ENCODE measurements around the gene NEK4. TPM values are rescaled to one million over a fixed set of nuclear protein-coding genes. Genes with fewer than 3 reads are reported as not detected.
A peak's percentile ranks its signal among the peaks of the same experiment; 100 is the strongest.

Gene NEK4
- total and polyA plus RNA-seq, 7 donors: 4.7 to 22.2 (median 15.3) TPM

GRCh38 chr3:52786330-52787215 is 15.8 kb upstream of the NEK4 start:
- H3K36me3 ChIP-seq (ENCODE audit: insufficient read depth in 1 of 2, low read depth in 1 of 2): no peaks in the 10 kb centered on the region
- 87 to 88% (median 87%) methylated on average over 18 to 19 of the region's 19 CpGs for WGBS, 3 donors
- intact Hi-C loops (cut with DNase I): no loop called here
- DNase-seq (peak in 1 of 2 donors; percentile 48), ATAC-seq (no peak)
- H3K4me1 ChIP-seq: no peaks in the 10 kb centered on the region
- no peaks in the 10 kb centered on the region for H3K9me3 ChIP-seq
- TF ChIP-seq CTCF (IDR thresholded peaks at IDR 0.05): no peak
- H3K27ac ChIP-seq: no peak overlapping the region
- peaks cover 0 to 2% (median 0%) of the 10 kb centered on the region in 3 donors for H3K27me3 ChIP-seq (ENCODE audit: insufficient read depth in 3 of 3, low read length in 2 of 3)
- H3K4me3 ChIP-seq: no peak overlapping the region

- Histone ChIP-seq H3K9me3 (no peaks in the 10 kb centered on the region), H3K27ac (no peak overlapping the region), H3K4me1 (no peaks in the 10 kb centered on the region), H3K27me3 (ENCODE audit: insufficient read depth in 3 of 3, low read length in 2 of 3) (peaks cover 0 to 2% (median 0%) of the 10 kb centered on the region in 3 donors), H3K4me3 (no peak overlapping the region), H3K36me3 (ENCODE audit: insufficient read depth in 1 of 2, low read depth in 1 of 2) (no peaks in the 10 kb centered on the region)
- ATAC-seq (no peak), DNase-seq (no peak)
- TF ChIP-seq CTCF (IDR thresholded peaks at IDR 0.05): no peak
- intact Hi-C loops (cut with DNase I): no loop called here
- 82 to 88% (median 83%) methylated on average over 5 of the region's 5 CpGs for WGBS, 3 donors
Observed at GRCh38 chr3:52784931-52785590, 14.3 kb upstream of the NEK4 start.

- Histone ChIP-seq H3K9me3 (no peaks in the 10 kb centered on the region), H3K27me3 (ENCODE audit: insufficient read depth in 3 of 3, low read length in 2 of 3) (peaks cover 0 to 2% (median 0%) of the 10 kb centered on the region in 3 donors), H3K36me3 (ENCODE audit: insufficient read depth in 1 of 2, low read depth in 1 of 2) (no peaks in the 10 kb centered on the region), H3K4me1 (no peaks in the 10 kb centered on the region), H3K27ac (no peak overlapping the region), H3K4me3 (no peak overlapping the region)
- DNase-seq: peak in 1 of 2 donors; percentile 38
- ATAC-seq: no peak
- 80 to 86% (median 84%) methylated on average over 16 to 18 of the region's 18 CpGs for WGBS, 3 donors
- no peak for TF ChIP-seq CTCF (IDR thresholded peaks at IDR 0.05)
- intact Hi-C loops (cut with DNase I): no loop called here
Observed at GRCh38 chr3:52784021-52784621, 13.4 kb upstream of the NEK4 start.

- peaks cover 0 to 2% (median 0%) of the 10 kb centered on the region in 3 donors for H3K27me3 ChIP-seq (ENCODE audit: insufficient read depth in 3 of 3, low read length in 2 of 3)
- intact Hi-C loops (cut with DNase I): no loop called here
- H3K27ac ChIP-seq: no peak overlapping the region
- no peak overlapping the region for H3K4me3 ChIP-seq
- ATAC-seq (peak in 1 of 4 donors; percentile 55), DNase-seq (no peak)
- no peaks in the 10 kb centered on the region for H3K9me3 ChIP-seq
- 78 to 89% (median 82%) methylated on average over 3 of the region's 3 CpGs for WGBS, 3 donors
- no peak for TF ChIP-seq CTCF (IDR thresholded peaks at IDR 0.05)
- H3K4me1 ChIP-seq: no peaks in the 10 kb centered on the region
- H3K36me3 ChIP-seq (ENCODE audit: insufficient read depth in 1 of 2, low read depth in 1 of 2): no peaks in the 10 kb centered on the region
Observed at GRCh38 chr3:52783211-52783555, 12.4 kb upstream of the NEK4 start.
